ENCODE results near the gene ING1.

GRCh38 chr13:110746438-110746837, 32.9 kb downstream of the ING1 start:
- TF ChIP-seq EZH2 (IDR thresholded peaks at IDR 0.05; ENCODE audit: borderline replicate concordance, low read length), result no peak
- no peak for TF ChIP-seq CTCF (IDR thresholded peaks at IDR 0.05; ENCODE audit: low read length)

Measured in OCI-LY1 (cell line).